Measurements from ENCODE around the gene DLG2. TPM values are rescaled to one million over a fixed set of nuclear protein-coding genes. Genes with fewer than 3 reads are reported as not detected.

The DLG2 gene
- total RNA-seq, 1 donor from 2014 or later: 0.43 TPM

GRCh38 chr11:83725728-83726127 is 1901.4 kb downstream of the DLG2 start:
- H3K4me1 ChIP-seq: peaks cover 0 to 3% of the 10 kb centered on the region in 2 donors
- no peaks in the 10 kb centered on the region for H3K9me3 ChIP-seq
- no peak for DNase-seq (ENCODE audit: low spot score in 2 of 2)
- H3K4me3 ChIP-seq: peak overlapping the region in 1 of 2 donors; percentile 54
- no peak for TF ChIP-seq CTCF (IDR thresholded peaks at IDR 0.05)
- intact Hi-C loops (cut with DNase I): no loop called here
- no peaks in the 10 kb centered on the region for H3K27me3 ChIP-seq
- H3K36me3 ChIP-seq: no peaks in the 10 kb centered on the region
- H3K27ac ChIP-seq: no peak overlapping the region

DNA sequence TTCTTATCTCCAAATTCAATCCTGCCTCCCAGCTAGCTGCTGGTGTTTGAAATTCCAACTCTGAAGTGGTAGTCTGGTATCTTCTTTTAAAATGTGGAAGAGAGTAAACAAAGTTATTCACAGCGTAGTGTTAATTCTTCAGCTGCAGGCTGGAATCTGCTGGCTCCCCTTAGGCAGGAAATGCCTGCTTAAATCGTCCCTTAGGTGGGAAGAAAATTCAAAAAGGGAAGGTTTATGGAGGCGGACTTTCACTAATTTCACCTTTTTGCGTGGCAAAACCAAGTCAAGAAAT is 1901.9 kb downstream of the DLG2 start:
- no peaks in the 10 kb centered on the region for H3K27me3 ChIP-seq
- TF ChIP-seq CTCF (IDR thresholded peaks at IDR 0.05): no peak
- H3K27ac ChIP-seq: no peak overlapping the region
- peaks cover 0 to 3% of the 10 kb centered on the region in 2 donors for H3K4me1 ChIP-seq
- DNase-seq (ENCODE audit: low spot score in 2 of 2): no peak
- intact Hi-C loops (cut with DNase I): no loop called here
- H3K4me3 ChIP-seq: peak overlapping the region in 1 of 2 donors; percentile 54
- H3K36me3 ChIP-seq: no peaks in the 10 kb centered on the region
- H3K9me3 ChIP-seq: no peaks in the 10 kb centered on the region

GRCh38 chr11:83723999-83724398 is 1903.1 kb downstream of the DLG2 start:
- H3K4me1 ChIP-seq: peaks cover 0 to 3% of the 10 kb centered on the region in 2 donors
- peak overlapping the region; percentile 42 to 54 for H3K4me3 ChIP-seq
- no peak overlapping the region for H3K27ac ChIP-seq
- no peak for DNase-seq (ENCODE audit: low spot score in 2 of 2)
- no peaks in the 10 kb centered on the region for H3K27me3 ChIP-seq
- peak in 2 of 3 experiments; percentile 11 to 39 for TF ChIP-seq CTCF (IDR thresholded peaks at IDR 0.05)
- intact Hi-C loops (cut with DNase I): no loop called here
- no peaks in the 10 kb centered on the region for H3K9me3 ChIP-seq
- H3K36me3 ChIP-seq: no peaks in the 10 kb centered on the region

DNA sequence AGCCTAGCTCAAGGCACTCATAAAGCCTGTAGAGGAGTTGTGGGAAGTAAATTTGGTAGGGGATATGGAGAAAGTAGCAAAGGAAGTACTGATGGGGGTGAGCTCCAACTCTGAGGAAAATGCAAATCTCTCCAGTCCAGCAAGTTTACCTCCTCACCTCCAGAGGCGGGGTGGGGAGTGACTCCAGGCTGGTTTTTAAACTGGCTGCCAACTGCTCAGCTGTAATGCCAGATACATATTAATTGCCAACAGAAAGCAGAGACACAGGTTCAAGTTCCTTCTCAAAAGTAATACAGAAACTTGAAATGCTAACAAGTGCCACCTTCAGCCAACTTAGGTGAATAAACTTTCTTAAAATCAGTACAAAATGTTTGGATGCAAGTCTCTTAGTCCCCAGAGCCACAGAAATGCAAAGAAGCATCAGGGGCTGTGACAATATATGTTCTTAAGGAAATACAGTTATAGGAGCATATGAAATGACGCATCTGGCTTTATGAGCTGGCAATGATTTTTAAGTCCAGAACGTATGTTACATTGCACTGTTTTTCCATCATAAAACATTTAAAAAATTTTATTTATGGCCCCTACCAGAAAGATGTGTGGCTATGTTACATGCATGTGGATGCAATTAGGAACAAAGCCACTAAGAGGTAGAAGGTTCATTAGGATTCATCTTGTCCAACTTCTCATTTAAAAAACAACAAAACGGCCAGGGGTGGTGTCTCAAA is 1904.6 kb downstream of the DLG2 start:
- Histone ChIP-seq H3K9me3 (no peaks in the 10 kb centered on the region), H3K27me3 (no peaks in the 10 kb centered on the region), H3K27ac (no peak overlapping the region), H3K4me3 (no peak overlapping the region), H3K36me3 (no peaks in the 10 kb centered on the region), H3K4me1 (peaks cover 0 to 3% of the 10 kb centered on the region in 2 donors)
- intact Hi-C loops (cut with DNase I): no loop called here
- TF ChIP-seq CTCF (IDR thresholded peaks at IDR 0.05): no peak
- DNase-seq (ENCODE audit: low spot score in 2 of 2): no peak

DNA sequence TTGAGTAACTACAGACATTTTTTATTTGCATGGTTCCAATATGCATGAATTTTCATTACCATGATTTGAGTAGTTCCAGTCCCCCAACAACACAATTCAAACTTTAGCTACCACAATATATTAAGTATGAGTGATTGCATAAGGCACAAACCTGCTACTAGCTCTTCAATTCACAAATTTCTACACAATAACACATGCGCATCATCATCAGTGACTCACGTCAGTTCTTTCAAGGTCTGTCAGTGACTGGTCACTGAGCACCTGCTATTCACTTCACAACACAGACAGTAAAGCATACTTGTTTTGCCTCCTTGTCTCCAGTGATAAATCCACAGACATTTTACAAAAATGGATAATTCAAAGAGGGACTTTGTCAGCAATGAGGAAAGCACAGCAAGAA is 1905.9 kb downstream of the DLG2 start:
- Histone ChIP-seq H3K4me1 (peaks cover 0 to 3% of the 10 kb centered on the region in 2 donors), H3K9me3 (no peaks in the 10 kb centered on the region), H3K27me3 (no peaks in the 10 kb centered on the region), H3K27ac (no peak overlapping the region), H3K4me3 (no peak overlapping the region), H3K36me3 (no peaks in the 10 kb centered on the region)
- intact Hi-C loops (cut with DNase I): no loop called here
- no peak for TF ChIP-seq CTCF (IDR thresholded peaks at IDR 0.05)
- no peak for DNase-seq (ENCODE audit: low spot score in 2 of 2)

DNA sequence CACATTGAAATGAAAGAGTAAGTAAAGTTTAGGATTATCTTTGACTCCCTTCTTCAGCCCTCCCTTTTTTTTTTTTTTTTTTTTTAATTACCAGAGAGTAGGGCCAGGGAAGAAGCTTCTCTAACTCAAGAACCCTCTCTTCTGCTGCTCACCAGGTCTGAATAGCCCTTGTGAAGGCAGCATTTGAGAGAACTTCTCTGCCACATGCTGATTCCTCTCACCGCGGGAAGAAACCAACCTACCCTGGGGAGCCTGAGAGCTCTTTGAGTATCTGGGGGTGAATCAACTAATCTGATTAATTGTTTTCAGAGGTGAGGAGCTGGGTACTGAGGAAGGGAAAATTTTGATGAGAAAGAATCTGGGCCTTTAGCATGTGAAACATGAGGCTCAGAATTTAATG is 1906.5 kb downstream of the DLG2 start:
- H3K36me3 ChIP-seq: no peaks in the 10 kb centered on the region
- H3K27ac ChIP-seq: no peak overlapping the region
- intact Hi-C loops (cut with DNase I): no loop called here
- H3K4me1 ChIP-seq: peaks cover 0 to 3% of the 10 kb centered on the region in 2 donors
- no peak overlapping the region for H3K4me3 ChIP-seq
- no peaks in the 10 kb centered on the region for H3K9me3 ChIP-seq
- no peaks in the 10 kb centered on the region for H3K27me3 ChIP-seq
- no peak for DNase-seq (ENCODE audit: low spot score in 2 of 2)
- TF ChIP-seq CTCF (IDR thresholded peaks at IDR 0.05): no peak
